Caco-2 (cell line): ENCODE data around the gene AIPL1. TPM values are rescaled to one million over a fixed set of nuclear protein-coding genes. Genes with fewer than 3 reads are reported as not detected.

ENCODE experiments used
- BruUV-seq: library from RNA; stranded (reverse); fragments of 400-500 nt; replicated peaks from 2 replicates; lab custom pipeline; 2021; lab: Mats Ljungman, UMichigan
- CTCF ChIA-PET: fragments of 300-600 bp; sonication (Branson Sonifier 250); formaldehyde crosslinking; loops from one replicate; lab custom pipeline; 2022; ENCODE audit warnings: antibody characterized with exemption; lab: Charles Lee
- POLR2A ChIA-PET: fragments of 300-600 bp; sonication (Branson Sonifier 250); formaldehyde crosslinking; loops from one replicate; lab custom pipeline; 2022; ENCODE audit warnings: antibody characterized with exemption; lab: Charles Lee
- DNase-seq, 2 experiments: peaks; one replicate each; pipeline versions ENCODE4 v3.0.0 to v3.0.0-alpha.2; 2020 to 2022
- H3K27me3 ChIP-seq: replicated peaks from 2 replicates; pipeline ENCODE4 v1.6.0; 2011; ENCODE audit warnings: low read length; ENCODE audit not compliant: control insufficient read depth, insufficient read depth
- H3K36me3 ChIP-seq: 2 replicates; pipeline ENCODE4 v1.5.1; 2011; ENCODE audit warnings: low read length; ENCODE audit not compliant: control insufficient read depth, insufficient read depth
- H3K4me1 ChIP-seq: fragments of 250-450 bp; sonication (Bioruptor Pico); 2 replicates; pipeline ENCODE4 v1.5.1; 2020; ENCODE audit warnings: mild to moderate bottlenecking
- H3K4me3 ChIP-seq: 2 replicates; pipeline ENCODE4 v1.5.1; 2011; ENCODE audit warnings: low read depth, mild to moderate bottlenecking, control low read depth, low read length
- H3K9me3 ChIP-seq: fragments of 250-450 bp; sonication (Bioruptor Pico); 2 replicates; pipeline ENCODE4 v1.5.1; 2020; ENCODE audit warnings: mild to moderate bottlenecking, moderate library complexity
- H3K27ac Mint-ChIP-seq: one replicate; pipeline ENCODE4 v1.8.0; 2022; ENCODE audit warnings: mixed read lengths; ENCODE audit not compliant: unreplicated experiment
- H3K27me3 Mint-ChIP-seq: one replicate; pipeline ENCODE4 v1.8.0; 2022; ENCODE audit warnings: mixed read lengths; ENCODE audit not compliant: insufficient read depth, unreplicated experiment
- H3K36me3 Mint-ChIP-seq: one replicate; pipeline ENCODE4 v1.8.0; 2022; ENCODE audit warnings: mild to moderate bottlenecking, mixed read lengths; ENCODE audit not compliant: insufficient read depth, unreplicated experiment
- H3K4me1 Mint-ChIP-seq: one replicate; pipeline ENCODE4 v1.8.0; 2022; ENCODE audit warnings: low read depth, mixed read lengths; ENCODE audit not compliant: unreplicated experiment
- H3K4me3 Mint-ChIP-seq: one replicate; pipeline ENCODE4 v1.8.0; 2022; ENCODE audit warnings: mild to moderate bottlenecking, moderate library complexity, mixed read lengths; ENCODE audit not compliant: unreplicated experiment
- H3K9me3 Mint-ChIP-seq: one replicate; pipeline ENCODE4 v1.8.0; 2022; ENCODE audit warnings: mixed read lengths; ENCODE audit not compliant: unreplicated experiment
- intact Hi-C: fragments of 100-400 bp; cut with micrococcal nuclease; formaldehyde crosslinking; loops from one replicate; pipeline ENCODE4 v1.10.0; 2022; ENCODE audit not compliant: unreplicated experiment
- total RNA-seq: library from RNA; stranded (reverse); gene quantifications from 2 replicates; pipeline ENCODE4 v1.2.3, GENCODE V29; 2022
- TF ChIP-seq, protein P1 (sequence below), 2 experiments: fragments of 200-600 bp in 1 of 2; IDR thresholded peaks; 1 replicate in 1 of 2; 2 replicates in 1 of 2; pipeline versions ENCODE4 v1.5.1 to v1.8.0; 2011 to 2022; ENCODE audit warnings: antibody characterized with exemption in 1 of 2, control low read depth in 1 of 2, inconsistent platforms in 1 of 2, low read depth in 1 of 2, low read length in 1 of 2, mild to moderate bottlenecking in 1 of 2, moderate library complexity in 1 of 2; ENCODE audit not compliant: insufficient read depth in 1 of 2, severe bottlenecking in 1 of 2, unreplicated experiment in 1 of 2

The AIPL1 gene
- total RNA-seq, 1 experiment from 2014 or later, result not detected

DNA sequence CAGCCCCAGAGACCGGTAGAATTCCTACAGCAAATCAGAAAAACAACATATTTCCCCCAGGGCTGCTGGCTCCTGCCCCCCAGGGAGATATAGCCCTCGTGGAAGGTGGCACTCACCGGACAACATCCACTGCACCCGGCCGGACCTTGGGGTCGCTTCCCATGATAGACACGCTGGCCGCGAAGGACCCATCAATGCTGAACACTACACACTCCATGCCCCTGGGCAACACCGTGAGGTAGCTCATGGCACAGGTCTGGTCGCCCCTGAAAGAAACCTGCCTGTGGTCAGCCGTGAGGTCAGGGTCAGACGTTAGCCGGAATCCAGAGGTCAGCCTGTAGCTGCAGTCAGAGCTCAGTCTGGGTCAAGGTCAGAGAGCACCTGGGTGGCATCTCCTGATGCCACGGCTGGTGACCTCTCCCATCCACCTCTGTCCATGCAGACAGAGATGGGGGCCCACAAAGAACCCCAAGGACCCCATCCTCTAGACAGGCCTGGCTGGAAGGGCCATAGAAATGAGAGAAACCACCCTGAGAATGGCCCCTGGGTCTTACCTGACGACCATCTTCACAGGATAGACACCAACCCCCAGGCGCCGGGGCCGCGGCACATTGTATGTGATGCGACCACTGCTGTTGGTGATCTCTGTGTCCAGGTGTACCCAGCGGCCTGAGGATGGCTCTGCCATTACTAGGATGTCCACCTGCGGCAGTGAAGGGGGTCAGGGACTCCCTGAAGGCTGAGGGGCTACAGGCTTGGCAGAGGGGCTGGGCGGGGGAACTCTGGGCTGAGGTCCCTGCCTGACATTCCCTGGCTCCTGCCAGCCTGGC is 28.9 kb upstream of the AIPL1 start:
- intact Hi-C loops, result no loop called here
- no peak for DNase-seq
- peaks cover 10% of the 10 kb centered on the region for H3K27me3 Mint-ChIP-seq
- Histone ChIP-seq H3K27me3 (no peaks in the 10 kb centered on the region), H3K36me3 (no peaks in the 10 kb centered on the region), H3K9me3 (no peaks in the 10 kb centered on the region), H3K4me1 (no peaks in the 10 kb centered on the region), H3K4me3 (no peak overlapping the region)
- no peaks in the 10 kb centered on the region for H3K4me1 Mint-ChIP-seq
- CTCF ChIA-PET, result no interaction called here
- TF ChIP-seq, protein P1, sequence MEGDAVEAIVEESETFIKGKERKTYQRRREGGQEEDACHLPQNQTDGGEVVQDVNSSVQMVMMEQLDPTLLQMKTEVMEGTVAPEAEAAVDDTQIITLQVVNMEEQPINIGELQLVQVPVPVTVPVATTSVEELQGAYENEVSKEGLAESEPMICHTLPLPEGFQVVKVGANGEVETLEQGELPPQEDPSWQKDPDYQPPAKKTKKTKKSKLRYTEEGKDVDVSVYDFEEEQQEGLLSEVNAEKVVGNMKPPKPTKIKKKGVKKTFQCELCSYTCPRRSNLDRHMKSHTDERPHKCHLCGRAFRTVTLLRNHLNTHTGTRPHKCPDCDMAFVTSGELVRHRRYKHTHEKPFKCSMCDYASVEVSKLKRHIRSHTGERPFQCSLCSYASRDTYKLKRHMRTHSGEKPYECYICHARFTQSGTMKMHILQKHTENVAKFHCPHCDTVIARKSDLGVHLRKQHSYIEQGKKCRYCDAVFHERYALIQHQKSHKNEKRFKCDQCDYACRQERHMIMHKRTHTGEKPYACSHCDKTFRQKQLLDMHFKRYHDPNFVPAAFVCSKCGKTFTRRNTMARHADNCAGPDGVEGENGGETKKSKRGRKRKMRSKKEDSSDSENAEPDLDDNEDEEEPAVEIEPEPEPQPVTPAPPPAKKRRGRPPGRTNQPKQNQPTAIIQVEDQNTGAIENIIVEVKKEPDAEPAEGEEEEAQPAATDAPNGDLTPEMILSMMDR (IDR thresholded peaks at IDR 0.05; ENCODE audit: insufficient read depth in 1 of 2, low read depth in 1 of 2, low read length in 1 of 2, severe bottlenecking in 1 of 2, unreplicated experiment in 1 of 2), result no peak
- no TSS peak for BruUV-seq
- H3K9me3 Mint-ChIP-seq, result no peaks in the 10 kb centered on the region
- H3K27ac Mint-ChIP-seq, result no peak overlapping the region
- POLR2A ChIA-PET, result no interaction called here
- H3K36me3 Mint-ChIP-seq, result no peaks in the 10 kb centered on the region
- no peak overlapping the region for H3K4me3 Mint-ChIP-seq

GRCh38 chr17:6462692-6463091 is 27.8 kb upstream of the AIPL1 start:
- CTCF ChIA-PET, result no interaction called here
- POLR2A ChIA-PET, result no interaction called here

GRCh38 chr17:6461792-6462524 is 27.0 kb upstream of the AIPL1 start:
- no peaks in the 10 kb centered on the region for H3K9me3 Mint-ChIP-seq
- ChIA-PET POLR2A (no interaction called here), CTCF (no interaction called here)
- TF ChIP-seq, protein P1 (IDR thresholded peaks at IDR 0.05; ENCODE audit: insufficient read depth in 1 of 2, low read depth in 1 of 2, low read length in 1 of 2, severe bottlenecking in 1 of 2, unreplicated experiment in 1 of 2), result no peak
- no peaks in the 10 kb centered on the region for H3K36me3 Mint-ChIP-seq
- no peaks in the 10 kb centered on the region for H3K27me3 ChIP-seq
- DNase-seq, result no peak
- H3K27me3 Mint-ChIP-seq, result peaks cover 8% of the 10 kb centered on the region
- no peaks in the 10 kb centered on the region for H3K36me3 ChIP-seq
- no peaks in the 10 kb centered on the region for H3K9me3 ChIP-seq
- H3K4me3 ChIP-seq, result no peak overlapping the region
- no peaks in the 10 kb centered on the region for H3K4me1 ChIP-seq
- H3K4me3 Mint-ChIP-seq, result no peak overlapping the region
- no peak overlapping the region for H3K27ac Mint-ChIP-seq
- no peaks in the 10 kb centered on the region for H3K4me1 Mint-ChIP-seq
- no TSS peak for BruUV-seq
- intact Hi-C loops, result no loop called here

More at GRCh38 chr17:6462692-6463091, 27.8 kb upstream of the AIPL1 start:
- Histone ChIP-seq H3K27me3 (no peaks in the 10 kb centered on the region), H3K4me1 (no peaks in the 10 kb centered on the region), H3K36me3 (no peaks in the 10 kb centered on the region), H3K9me3 (no peaks in the 10 kb centered on the region), H3K4me3 (no peak overlapping the region)
- no peak overlapping the region for H3K27ac Mint-ChIP-seq
- H3K9me3 Mint-ChIP-seq, result no peaks in the 10 kb centered on the region
- DNase-seq, result no peak
- TF ChIP-seq, protein P1 (IDR thresholded peaks at IDR 0.05; ENCODE audit: insufficient read depth in 1 of 2, low read depth in 1 of 2, low read length in 1 of 2, severe bottlenecking in 1 of 2, unreplicated experiment in 1 of 2), result no peak
- H3K4me1 Mint-ChIP-seq, result no peaks in the 10 kb centered on the region
- intact Hi-C loops, result no loop called here
- peaks cover 8% of the 10 kb centered on the region for H3K27me3 Mint-ChIP-seq
- no peak overlapping the region for H3K4me3 Mint-ChIP-seq
- no TSS peak for BruUV-seq
- H3K36me3 Mint-ChIP-seq, result no peaks in the 10 kb centered on the region
